Right renal pelvis (tissue), 4 donors: ENCODE measurements around the gene GLCCI1. TPM values are rescaled to one million over a fixed set of nuclear protein-coding genes. Genes with fewer than 3 reads are reported as not detected.
"Not testable (repeated sequence)": the region's sequence is repeated elsewhere in the genome, so short reads cannot be mapped to it uniquely, and the experiment has no call there.

Source experiments
- DNase-seq, 4 donors: peaks; one replicate each; pipeline ENCODE4 v3.0.0-alpha.2; 2013; ENCODE audit warnings: low read depth in 4 of 4, low spot score in 3 of 4, missing footprints in 1 of 4
- polyA plus RNA-seq, 4 donors: library from polyadenylated mRNA; unstranded; fragments of 120-200 nt; gene quantifications; one replicate each; pipeline ENCODE4 v1.2.1, GENCODE V29; 2013; ENCODE audit not compliant: insufficient read length in 4 of 4

The GLCCI1 gene
- polyA plus RNA-seq, 4 donors = 26.1 to 35.8 (median 32.9) TPM

DNA sequence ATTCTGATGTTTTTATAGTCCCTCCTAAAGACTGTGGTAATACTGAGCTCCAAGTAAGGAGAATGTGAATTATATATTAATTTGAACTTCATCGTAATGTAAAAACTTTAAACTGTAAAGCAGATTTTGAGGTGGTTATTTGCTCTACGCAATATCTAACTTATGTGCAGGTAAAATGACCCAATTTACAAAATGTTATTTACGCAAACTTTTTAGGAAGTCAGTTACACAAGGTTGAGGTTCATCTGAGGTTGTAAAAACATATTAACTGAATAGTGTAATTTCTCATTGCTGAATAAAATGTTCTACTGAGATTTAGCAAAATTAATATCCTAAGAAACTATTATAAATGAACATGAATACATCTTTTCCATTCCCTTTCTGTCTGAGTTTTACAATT is 15.8 kb downstream of the GLCCI1 start:
- no peak for DNase-seq

DNA sequence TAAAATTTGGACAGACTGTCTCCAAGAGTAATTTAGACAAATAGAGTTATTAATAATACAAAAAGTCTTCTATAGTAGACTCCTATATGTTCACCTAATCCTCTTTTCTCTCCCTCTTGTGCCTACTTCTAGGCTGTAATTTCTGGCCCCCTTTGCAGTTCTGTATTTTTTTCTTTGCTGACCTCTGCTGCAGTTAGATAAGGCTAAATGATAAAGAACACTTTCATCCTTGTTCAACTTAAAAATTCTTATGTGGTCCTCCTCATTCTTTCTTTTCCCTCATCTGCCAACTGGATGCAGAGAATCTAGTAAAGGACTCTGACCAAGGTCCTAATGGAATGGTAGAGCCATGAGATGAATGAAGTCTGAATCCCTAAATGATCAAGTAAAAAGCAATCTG is 20.1 kb downstream of the GLCCI1 start:
- DNase-seq = no peak

DNA sequence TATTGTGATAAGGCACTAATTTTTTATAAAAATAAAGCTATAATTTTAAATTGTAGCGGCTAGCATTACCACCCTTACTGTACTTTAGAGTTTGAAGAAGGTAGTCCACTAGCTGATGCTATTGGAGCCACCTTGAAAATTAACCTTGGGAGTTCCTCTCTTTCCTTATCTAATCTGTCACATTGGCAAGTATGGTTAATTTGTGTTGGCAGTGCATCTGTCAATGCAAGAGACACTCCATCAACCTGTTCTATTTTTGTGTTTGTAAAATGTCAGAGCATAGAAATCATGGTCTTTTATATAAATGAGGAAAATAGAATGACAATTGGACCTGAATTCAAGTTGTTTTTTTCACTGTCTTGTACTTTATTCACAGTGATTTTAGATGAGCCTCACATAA is 20.5 kb downstream of the GLCCI1 start:
- no peak for DNase-seq

DNA sequence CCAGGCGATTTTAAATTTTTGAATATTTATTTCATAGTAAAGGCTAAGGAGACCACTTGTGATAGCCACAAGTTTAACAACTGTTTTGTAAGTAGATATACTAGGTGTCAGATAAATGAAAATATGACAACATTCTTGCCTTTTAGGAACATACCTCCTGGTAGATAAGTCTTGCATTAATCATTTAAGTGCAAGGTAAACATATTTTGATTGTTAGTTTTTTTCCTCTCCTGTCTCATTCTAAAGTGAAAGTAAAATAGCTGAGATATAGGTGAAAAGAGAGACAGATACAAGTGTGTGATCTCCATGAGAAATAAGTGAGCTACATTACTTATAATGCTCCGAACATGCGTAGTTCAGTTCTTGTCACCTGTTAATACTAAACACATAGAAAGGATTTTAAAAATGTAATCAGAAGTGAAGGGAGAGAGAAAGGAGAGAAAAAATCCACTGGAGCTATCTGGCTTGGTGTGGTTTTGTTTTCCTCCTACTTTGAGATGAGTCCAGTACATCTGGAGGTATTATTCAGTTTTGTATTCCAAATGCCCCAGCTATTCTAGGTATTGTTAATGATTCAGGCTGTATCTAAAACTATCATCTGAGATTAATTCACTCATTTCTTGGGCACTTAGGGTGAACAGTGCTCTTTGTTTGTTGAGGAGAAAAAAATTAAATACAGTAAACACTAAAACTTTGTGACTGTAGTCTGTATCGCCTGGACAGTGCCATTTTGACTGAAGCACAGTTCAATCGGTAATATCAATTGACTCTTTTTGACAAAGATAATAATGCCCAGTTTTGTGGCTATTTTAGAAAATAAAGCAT is 21.2 kb downstream of the GLCCI1 start:
- DNase-seq = no peak

DNA sequence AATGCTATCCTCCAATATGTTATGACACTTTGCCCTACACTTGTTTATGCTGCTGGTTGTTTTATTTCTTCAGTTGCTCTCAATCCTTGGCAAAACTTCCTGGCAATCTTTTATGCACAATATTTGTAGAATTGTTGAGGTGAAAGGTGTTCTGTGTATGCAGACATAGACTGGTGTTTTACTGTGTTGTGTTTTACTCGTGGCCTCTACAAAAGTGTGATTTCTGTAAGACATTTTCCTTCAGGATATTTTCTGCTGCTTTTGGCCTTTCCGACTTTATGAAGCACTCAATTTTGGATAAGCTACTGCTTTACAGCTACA is 21.8 kb downstream of the GLCCI1 start:
- DNase-seq = no peak

DNA sequence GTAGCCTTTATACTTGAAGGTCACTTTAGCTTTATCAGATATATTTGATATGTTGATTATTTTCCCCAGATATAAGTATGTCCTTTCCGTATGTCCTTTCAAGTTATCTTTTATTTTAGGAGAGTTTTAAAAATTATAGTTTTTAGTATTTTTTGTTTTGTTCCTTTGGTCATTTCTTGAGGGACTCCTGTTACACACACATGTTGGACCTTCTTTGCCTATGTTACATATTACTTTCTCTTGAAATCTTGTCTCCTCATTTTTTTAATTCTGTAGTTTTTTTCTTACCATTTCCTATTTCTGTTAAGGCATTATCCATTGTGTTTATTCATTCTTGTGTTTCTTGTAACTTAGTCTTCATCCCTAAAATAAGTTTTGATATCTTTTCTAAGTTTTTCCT is 23.9 kb downstream of the GLCCI1 start:
- no peak for DNase-seq

DNA sequence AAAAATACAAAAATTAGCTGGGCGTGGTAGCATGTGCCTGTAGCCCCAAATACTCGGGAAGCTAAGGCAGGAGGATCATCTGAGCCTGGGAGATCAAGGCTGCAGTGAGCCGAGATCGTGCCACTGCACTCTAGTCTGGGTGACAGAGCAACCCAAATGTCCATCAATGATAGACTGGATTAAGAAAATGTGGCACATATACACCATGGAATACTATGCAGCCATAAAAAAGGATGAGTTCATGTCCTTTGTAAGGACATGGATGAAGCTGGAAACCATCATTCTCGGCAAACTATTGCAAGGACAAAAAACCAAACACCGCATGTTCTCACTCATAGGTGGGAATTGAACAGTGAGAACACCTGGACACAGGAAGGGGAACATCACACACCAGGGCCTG is 26.8 kb downstream of the GLCCI1 start:
- DNase-seq = not testable (repeated sequence)

DNA sequence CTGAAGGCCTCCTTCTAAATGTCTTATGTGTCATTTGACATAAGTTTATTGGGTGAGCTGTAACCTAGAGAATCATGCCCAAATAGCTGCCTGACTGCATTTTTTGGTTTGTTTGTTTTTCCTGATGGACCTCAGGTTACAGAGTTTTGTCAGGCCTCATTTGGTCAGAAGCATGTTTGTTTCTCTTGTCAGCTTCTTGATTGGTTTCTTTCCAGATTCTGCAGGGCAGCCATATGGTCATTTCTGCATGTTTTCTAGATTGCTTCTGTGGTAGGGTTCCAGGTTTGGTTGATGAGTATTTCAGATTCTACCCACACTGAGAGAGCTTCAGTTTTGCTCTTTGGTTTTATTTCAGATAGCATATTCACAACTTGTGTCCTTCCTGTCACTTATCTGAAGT is 28.0 kb downstream of the GLCCI1 start:
- DNase-seq = peak in 1 of 4 donors; percentile 24

DNA sequence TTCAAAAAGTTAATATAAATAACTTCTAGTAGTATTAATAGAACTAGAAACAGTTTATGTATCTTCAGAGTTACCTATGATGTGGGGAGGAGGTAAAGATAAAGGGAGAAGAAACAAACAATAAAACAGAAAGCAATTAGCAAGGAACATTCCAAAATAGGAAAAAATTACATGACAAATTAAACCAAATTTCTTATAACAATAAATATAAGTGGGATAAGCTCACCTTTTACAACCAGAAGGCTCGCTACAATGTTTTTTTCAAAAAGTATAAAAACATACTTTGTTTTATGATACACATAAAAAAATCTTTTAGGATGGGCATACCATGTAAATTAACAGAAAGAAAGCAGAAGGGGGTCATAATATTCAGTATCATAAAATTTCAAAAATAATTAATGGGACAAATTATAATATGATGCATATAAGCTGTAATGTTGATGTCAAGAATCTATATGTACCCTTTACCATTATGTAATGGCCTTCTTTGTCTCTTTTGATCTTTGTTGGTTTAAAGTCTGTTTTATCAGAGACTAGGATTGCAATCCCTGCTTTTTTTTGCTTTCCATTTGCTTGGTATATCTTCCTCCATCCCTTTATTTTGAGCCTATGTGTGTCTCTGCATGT is 31.8 kb downstream of the GLCCI1 start:
- DNase-seq = no peak

DNA sequence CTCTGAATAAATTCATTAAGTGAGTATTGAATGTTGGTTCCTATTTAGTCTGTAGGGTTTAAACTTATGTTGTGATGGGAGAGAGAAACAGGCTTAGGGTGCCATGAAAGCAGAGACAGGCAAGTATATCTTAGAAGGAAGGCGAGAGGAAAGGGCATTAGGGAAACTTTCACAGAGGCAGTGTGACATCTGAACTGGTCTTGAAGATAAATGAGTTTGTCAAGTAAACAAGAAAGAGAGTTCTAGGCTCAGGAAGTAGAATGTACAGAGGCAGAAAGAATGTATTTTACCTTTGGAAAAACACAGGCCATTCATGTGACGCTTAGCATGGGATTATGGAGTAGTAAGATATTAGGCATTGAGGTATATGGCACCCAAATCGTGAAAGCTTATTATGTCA is 34.5 kb downstream of the GLCCI1 start:
- no peak for DNase-seq

DNA sequence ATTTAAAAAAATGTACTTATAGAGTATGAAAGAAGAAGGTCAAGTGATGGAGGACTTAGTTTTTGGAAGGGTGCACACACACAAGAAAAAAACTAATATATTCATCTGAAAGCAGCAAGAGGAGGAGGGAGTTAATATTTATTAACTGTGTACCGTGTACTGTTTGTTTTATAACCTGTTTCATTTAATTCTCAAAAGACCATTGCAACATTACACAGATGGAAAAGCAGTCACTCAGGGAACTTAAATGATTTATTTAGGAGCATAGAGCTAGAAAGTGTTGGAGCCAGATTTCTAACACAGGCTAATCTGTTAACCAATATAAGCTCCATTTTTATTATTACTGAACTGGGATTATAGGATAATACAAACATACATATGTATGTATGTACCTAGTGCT is 36.7 kb downstream of the GLCCI1 start:
- DNase-seq = no peak

DNA sequence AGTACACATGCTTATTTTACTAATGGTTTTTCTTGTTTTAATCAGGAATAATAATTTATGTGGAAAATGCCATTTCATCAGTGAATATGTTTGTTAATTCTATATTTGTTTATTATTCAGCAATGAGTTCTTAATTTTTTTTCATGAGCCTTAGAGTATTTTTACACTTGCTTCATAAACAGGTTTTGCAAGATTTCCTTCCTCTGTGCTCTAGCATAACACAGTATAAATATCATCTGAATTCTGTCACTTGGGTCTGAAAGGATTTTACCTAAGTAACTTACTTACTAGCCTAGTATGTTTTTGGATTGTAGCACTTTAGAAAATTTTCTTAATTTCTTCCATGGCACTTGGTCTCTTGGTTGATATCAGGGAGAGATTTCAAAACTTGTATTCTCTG is 45.8 kb downstream of the GLCCI1 start:
- DNase-seq = no peak

DNA sequence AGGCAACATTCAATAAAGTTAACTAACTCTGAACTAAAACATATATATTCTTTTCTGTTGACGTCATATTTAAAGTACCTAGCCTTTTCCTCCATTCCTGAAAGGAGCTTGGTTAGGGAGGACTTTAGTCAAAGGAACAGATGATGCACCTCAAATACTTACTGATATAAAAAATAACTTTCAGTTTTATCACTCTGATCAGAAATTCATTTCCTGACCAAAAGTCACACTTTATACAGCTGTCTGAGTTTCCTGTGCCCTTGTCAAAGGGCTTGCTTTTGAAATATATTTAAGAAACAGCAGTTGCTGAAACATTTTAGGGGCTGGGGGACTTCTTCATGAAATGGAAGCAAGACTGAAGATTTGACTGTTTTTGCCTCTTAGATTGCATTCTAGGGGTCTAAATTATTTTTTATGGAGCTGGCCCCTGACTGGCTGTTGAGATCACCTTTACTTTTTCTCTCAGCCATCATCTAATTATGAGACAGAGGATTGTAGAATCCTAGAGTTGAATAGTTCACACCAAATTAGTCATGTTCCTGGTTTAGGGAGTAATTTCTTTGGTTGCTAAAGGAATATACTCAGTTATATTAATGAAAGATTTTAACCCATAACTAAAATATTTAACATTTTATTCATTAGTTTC is 46.6 kb downstream of the GLCCI1 start:
- DNase-seq = no peak

DNA sequence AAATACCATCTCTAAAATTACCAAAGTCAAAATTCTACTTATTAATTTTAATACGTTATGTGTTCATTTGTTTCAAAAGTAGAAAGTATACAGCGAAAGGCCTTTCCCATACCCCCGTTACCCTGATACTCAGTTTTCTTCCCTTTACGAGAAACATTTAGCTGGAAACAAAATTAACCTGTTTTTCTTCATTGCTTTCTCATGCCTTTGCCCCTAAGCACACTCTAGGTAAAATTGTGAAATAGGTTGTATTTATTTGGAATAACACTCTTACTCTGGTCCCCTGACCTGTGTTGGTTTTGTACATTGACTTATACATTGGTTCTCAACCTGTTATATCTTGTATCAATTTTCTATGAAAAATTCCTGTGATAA is 47.1 kb downstream of the GLCCI1 start:
- DNase-seq = no peak

DNA sequence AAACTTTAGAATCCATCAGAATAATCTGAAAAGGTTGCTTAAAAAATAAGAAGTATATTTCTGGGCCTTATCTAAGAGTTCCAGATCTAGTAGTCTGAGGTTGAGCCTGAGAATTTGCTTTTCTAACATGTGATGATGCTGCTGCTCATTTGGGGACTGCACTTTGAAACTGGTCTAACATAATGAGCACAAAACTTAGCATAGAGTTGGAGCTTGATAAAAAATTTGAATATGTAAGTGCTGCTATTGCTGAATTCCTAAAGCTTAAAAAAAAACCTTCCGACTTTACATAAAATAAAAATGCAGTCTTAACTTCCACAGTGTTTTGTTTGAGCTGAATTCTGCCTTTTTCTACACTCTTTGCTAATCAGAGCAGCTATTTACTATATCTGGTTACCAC is 48.8 kb downstream of the GLCCI1 start:
- no peak for DNase-seq

DNA sequence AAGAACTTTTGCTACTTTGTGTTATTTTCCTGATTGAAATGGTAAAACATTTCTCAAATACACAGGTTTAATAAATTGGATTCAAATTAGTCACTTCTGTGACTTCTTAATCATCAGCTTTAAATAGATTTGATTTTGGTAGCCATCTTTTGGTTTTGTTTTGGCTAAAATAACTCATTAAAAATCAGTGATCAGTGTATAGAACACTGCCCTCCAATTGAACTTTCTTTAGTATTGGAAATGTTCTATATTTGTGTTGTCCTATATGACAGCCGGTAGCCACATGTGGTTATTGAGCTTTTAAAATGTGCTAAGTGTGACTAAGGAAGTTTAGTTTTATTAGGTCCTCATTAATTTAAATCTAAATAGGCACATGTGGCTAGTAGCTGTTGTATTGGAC is 50.4 kb downstream of the GLCCI1 start:
- DNase-seq = no peak

DNA sequence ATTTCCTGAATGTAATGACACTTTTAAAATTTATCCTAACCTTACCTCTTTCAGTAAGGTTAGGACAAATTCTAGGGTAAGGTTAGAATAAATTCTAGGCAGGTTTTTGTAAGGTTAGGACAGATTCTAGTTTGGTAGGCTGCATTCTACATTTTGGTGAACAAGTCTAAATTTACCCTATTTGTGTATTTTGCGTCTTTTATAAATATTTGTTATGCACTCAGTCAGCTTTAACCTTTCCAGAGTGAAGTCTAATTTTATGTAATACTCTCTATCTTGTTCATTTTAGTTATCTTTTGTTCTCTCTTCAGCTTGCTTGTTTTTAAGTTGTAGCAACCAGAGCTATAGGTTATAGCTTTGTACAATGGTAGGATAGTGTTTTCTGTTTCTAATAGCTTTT is 54.0 kb downstream of the GLCCI1 start:
- no peak for DNase-seq

DNA sequence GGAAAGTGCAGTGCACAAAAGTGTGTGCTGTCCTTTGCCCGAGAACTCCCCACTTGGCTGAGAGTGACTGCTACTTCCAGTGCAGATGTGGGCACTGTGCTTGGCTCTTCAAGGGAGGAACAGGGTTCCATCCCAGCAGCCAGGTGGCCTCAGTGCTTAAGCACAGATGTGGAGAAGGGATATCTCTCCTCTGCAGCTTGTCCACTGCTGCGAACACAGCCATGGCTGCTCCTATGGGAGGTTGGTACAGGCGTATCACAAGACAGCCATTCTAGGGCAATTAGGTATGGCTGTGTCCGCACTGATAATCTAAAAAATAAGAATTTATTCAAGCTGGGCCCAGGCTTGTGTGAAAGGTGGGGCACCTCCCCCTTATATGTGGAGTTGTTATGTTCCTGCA is 66.6 kb downstream of the GLCCI1 start:
- DNase-seq = no peak

DNA sequence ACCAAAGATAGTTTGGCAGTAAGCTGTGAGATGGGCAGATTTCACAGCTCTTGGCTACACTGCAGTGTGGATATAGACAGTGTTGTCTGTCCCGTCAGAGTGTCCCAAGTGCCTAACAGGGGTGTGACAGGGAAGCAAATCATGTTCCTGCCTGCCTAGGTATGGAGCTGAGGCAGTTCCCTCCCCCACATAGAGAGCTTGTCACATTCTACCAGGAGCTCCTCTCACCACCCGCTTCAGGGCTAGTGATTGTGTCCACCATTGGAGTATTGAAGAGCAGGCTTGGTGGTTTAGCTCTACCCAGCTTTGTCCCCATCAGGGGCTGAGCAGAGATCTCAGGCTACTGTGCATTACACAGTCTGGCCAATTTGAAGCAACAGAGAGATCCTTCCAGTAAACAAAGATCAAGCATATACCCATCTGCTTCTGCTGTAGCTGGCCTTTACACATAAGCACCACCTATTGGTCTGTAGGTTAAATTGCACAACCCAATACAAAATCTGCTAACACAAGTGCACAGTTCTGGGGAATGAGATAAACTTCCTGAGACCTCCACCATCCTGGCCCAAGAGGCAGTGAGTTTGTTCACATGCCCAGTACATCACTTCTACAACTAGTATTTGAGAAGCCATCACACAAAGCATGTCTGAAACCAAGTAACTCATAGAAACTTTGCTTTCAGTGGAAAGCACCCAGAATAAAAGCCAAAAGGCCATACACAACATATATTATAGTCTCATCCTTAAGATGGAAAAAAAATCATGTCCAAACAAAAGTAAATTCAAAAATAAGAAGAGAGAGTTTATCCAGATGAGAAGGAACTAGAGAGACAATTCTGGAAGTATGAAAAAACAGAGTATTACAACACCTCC is 67.3 kb downstream of the GLCCI1 start:
- DNase-seq = no peak

DNA sequence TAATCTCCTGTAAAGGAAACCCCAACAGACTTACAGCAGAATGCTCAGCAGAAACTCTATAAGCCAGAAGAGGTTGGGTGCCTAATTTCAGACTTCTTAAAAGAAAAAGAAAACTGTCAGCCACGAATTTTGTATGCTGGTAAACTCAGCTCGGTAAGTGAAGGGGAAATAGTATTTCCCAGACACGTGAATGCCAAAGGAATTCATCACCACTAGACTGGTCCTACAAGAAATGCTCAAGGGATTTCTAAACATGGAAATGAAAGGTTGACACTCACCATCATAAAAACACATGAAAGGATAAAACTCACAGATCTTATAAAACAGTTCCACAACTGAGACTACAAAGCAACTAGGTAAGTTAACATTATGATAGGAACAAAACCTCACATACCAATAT is 68.6 kb downstream of the GLCCI1 start:
- no peak for DNase-seq

DNA sequence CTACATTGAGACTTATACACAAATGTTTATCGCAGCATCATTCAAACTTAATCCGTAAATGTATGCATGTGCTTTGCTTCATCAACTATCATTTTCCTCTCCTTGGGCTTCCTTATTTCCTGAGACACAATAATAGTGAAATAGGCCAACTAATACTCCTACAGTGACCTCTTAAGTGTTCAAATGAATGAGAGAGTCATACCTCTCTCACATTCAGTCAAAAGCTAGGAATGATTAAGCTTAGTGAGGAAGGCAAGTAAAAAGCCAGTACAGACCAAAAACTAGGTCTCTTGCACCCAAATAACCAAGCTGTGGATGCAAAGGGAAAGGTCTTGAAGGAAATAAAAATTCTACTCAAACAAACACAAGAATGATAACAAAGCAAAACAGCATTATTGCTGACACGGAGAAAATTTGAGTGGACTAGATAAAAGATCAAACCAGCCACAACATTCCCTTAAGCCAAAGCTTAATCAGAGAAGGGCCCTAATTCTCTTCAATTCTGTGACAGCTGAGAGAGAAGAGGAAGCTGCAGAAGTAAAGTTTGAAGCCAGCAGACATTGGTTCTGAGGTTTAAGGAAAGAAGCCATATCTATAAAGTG is 72.3 kb downstream of the GLCCI1 start:
- no peak for DNase-seq
